Heart left ventricle (tissue), 16 donors: ENCODE measurements around the gene RAB13. TPM values are rescaled to one million over a fixed set of nuclear protein-coding genes. Genes with fewer than 3 reads are reported as not detected.
"Not testable (repeated sequence)": the region's sequence is repeated elsewhere in the genome, so short reads cannot be mapped to it uniquely, and the experiment has no call there.

Experiments
- ATAC-seq, 4 donors: fragments of 200-7000 bp; cut with Tn5 transposase; one replicate each; pipeline ENCODE4 v1.9.1; 2020 to 2022; ENCODE audit warnings: moderate library complexity in 4 of 4, mild to moderate bottlenecking in 3 of 4, moderate number of reproducible peaks in 1 of 4
- DNase-seq, 5 donors: peaks; one replicate each; pipeline ENCODE4 v3.0.0-alpha.2; 2020
- H3K27ac ChIP-seq, 12 donors: fragments of 200-600 bp; sonication (generic) in 4 of 12; one replicate each; pipeline versions ENCODE4 v1.5.0 to v1.8.0; 2016 to 2022; ENCODE audit warnings: mild to moderate bottlenecking in 2 of 12
- H3K27me3 ChIP-seq, 9 donors: fragments of 200-600 bp; sonication (generic) in 2 of 9; one replicate each; pipeline versions ENCODE4 v1.5.1 to v1.8.0; 2016 to 2022; ENCODE audit warnings: mild to moderate bottlenecking in 3 of 9
- H3K36me3 ChIP-seq, 9 donors: fragments of 200-600 bp; sonication (generic) in 2 of 9; one replicate each; pipeline versions ENCODE4 v1.5.0 to v1.8.0; 2018 to 2022; ENCODE audit warnings: mild to moderate bottlenecking in 2 of 9
- H3K4me1 ChIP-seq, 12 donors: fragments of 200-600 bp; sonication (generic) in 4 of 12; one replicate each; pipeline versions ENCODE4 v1.5.0 to v1.8.0; 2016 to 2022; ENCODE audit warnings: mild to moderate bottlenecking in 3 of 12
- H3K4me3 ChIP-seq, 12 donors: fragments of 200-600 bp; sonication (generic) in 4 of 12; one replicate each; pipeline versions ENCODE4 v1.5.0 to v1.8.0; 2017 to 2022; ENCODE audit warnings: mild to moderate bottlenecking in 9 of 12, moderate library complexity in 4 of 12
- H3K9me3 ChIP-seq, 12 donors: fragments of 200-600 bp; sonication (generic) in 4 of 12; one replicate each; pipeline versions ENCODE4 v1.5.0 to v1.8.0; 2016 to 2022; ENCODE audit warnings: mild to moderate bottlenecking in 1 of 12
- POLR2A ChIP-seq, 2 donors: fragments of 450-650 bp; IDR thresholded peaks; one replicate each; pipeline ENCODE4 v1.6.1; 2017; ENCODE audit warnings: antibody characterized with exemption in 2 of 2, mild to moderate bottlenecking in 2 of 2, moderate library complexity in 2 of 2
- WGBS, 4 donors: extraction: QIAGEN DNeasy Blood & Tissue Kit in 2 of 4; methylation state at CpG; one replicate each; pipeline versions ENCODE4 v1.1.5 to v1.1.7; 2013 to 2018; 5-methylcytosine and 5-hydroxymethylcytosine counted together
- intact Hi-C, 10 donors: fragments of 100-400 bp; cut with DNase I; formaldehyde crosslinking; loops; one replicate each; pipeline versions ENCODE4 v1.11.1 to v1.14.2; 2022
- polyA plus RNA-seq, 2 donors: library from polyadenylated mRNA; stranded (reverse); fragments of 200-250 nt; gene quantifications; one replicate each; pipeline ENCODE4 v1.2.3, GENCODE V29; 2013
- total RNA-seq, 9 donors: library from RNA; depleted of rRNA in 2 of 9; stranded (reverse); fragments of >200 nt in 2 of 9; fragmentation: NEBNext Ultra II Directional in 3 of 9; extraction: Animal tissue kit (Norgen Biotek cat#: 25700) in 3 of 9; gene quantifications; one replicate each; pipeline versions ENCODE4 v1.1.0 to v1.2.4, GENCODE V29; 2016 to 2023
- TF ChIP-seq, protein P1 (sequence below), 12 donors: fragments of 200-600 bp; sonication (generic) in 4 of 12; IDR thresholded peaks; one replicate each; pipeline versions ENCODE4 v1.5.0 to v1.8.0; 2018 to 2022; ENCODE audit warnings: antibody characterized with exemption in 12 of 12, mild to moderate bottlenecking in 5 of 12
- donor health status: ischemic (EF 13 %, LVEDD 7.1; RV severe dilation, severe dysfunction).
- donor health status: healthy with polysubstance abuse.
- donor health status: DM: no; HTN: yes; CAD: no.
- donor health status: DM: no; HTN: no; CAD: no.
- donor health status: ischemic (EF 25% LVEDD 6.9; RV normal size, moderate dysfunction).
- donor health status: ischemic (EF 25% LVEDD 5.7; RV mildly dilated, moderate dysfunction).
- donor health status: healthy.
- donor health status: DM: yes; HTN: yes; CAD: no.
- donor health status: ischemic (EF 35%, LVEDD 5.7; RV mildly dilated, moderate dysfunction).
- donor health status: nonischemic (EF 11% LVEDD 7.7; RV severe dilation, severe dysfunction).
- donor health status: DM: yes; HTN: yes; CAD: no.
- donor health status: PGD.
- donor health status: ischemic (EF 29% LVEDD 5.4; RV normal size, mild dysfunction).
- donor health status: nonischemic (EF 23%, LVEDD 6.1; RV moderate dilation, normal function).

Gene RAB13
- total and polyA plus RNA-seq, 11 donors: 18.2 to 107 (median 61.9) TPM

DNA sequence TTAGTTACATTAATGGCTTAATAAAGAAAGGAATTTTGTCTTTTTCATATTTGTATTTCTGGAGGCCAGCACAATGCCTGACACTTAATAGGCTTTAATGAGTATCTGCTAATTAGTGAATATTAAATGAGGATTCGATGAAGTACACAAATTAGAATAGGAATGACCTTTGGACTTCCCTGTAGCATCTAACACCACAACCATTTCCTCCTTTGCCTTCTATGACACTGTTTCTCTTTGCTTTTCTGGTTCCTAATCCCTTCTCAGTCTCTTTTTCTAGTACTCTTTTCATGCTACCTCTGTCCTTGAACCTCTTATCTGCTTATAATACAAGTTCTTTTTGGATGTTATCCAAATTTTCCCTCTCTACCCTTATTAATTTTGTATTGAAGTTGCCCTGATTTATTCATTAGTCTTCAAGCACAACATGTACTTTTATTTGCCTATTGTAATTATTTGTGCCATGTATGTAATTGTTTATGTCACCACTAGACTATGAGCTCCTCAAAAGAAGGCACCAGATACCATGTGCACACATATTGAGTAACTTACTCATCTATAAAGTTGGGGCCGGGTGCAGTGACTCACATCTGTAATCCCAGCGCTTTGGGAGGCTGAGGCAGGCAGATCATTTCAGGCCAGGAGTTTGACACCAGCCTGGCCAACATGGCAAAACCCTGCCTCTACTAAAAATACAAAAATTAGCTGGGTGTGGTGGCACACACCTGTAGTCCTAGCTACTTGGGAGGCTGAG lies 28.2 kb upstream of the RAB13 start:
- H3K9me3 ChIP-seq: no peaks in the 10 kb centered on the region
- ATAC-seq: no peak
- H3K36me3 ChIP-seq: no peaks in the 10 kb centered on the region
- no peak for DNase-seq
- no peaks in the 10 kb centered on the region for H3K4me1 ChIP-seq
- no peaks in the 10 kb centered on the region for H3K27me3 ChIP-seq
- intact Hi-C loops: no loop called here
- WGBS, 4 donors: 84 to 90% (median 88%) methylated on average over 3 of the region's 3 CpGs
- H3K27ac ChIP-seq: no peak overlapping the region
- no peak for TF ChIP-seq POLR2A (IDR thresholded peaks at IDR 0.05)
- TF ChIP-seq, protein P1, sequence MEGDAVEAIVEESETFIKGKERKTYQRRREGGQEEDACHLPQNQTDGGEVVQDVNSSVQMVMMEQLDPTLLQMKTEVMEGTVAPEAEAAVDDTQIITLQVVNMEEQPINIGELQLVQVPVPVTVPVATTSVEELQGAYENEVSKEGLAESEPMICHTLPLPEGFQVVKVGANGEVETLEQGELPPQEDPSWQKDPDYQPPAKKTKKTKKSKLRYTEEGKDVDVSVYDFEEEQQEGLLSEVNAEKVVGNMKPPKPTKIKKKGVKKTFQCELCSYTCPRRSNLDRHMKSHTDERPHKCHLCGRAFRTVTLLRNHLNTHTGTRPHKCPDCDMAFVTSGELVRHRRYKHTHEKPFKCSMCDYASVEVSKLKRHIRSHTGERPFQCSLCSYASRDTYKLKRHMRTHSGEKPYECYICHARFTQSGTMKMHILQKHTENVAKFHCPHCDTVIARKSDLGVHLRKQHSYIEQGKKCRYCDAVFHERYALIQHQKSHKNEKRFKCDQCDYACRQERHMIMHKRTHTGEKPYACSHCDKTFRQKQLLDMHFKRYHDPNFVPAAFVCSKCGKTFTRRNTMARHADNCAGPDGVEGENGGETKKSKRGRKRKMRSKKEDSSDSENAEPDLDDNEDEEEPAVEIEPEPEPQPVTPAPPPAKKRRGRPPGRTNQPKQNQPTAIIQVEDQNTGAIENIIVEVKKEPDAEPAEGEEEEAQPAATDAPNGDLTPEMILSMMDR (IDR thresholded peaks at IDR 0.05): no peak
- H3K4me3 ChIP-seq: no peak overlapping the region

GRCh38 chr1:154012543-154012942 lies 26.4 kb upstream of the RAB13 start:
- H3K4me1 ChIP-seq, H3K36me3 ChIP-seq, H3K4me3 ChIP-seq, DNase-seq, H3K27ac ChIP-seq, H3K27me3 ChIP-seq, H3K9me3 ChIP-seq, ATAC-seq, intact Hi-C loops: not testable (repeated sequence)
- WGBS, 4 donors: 93 to 96% (median 95%) methylated on average over 14 of the region's 14 CpGs

GRCh38 chr1:154012129-154012528 lies 26.0 kb upstream of the RAB13 start:
- ATAC-seq (no peak), DNase-seq (no peak)
- 55 to 69% (median 63%) methylated on average over 1 of the region's 1 CpG for WGBS, 4 donors
- TF ChIP-seq, protein P1 (IDR thresholded peaks at IDR 0.05): no peak
- TF ChIP-seq POLR2A (IDR thresholded peaks at IDR 0.05): no peak
- Histone ChIP-seq H3K4me3 (no peak overlapping the region), H3K27ac (no peak overlapping the region), H3K36me3 (no peaks in the 10 kb centered on the region), H3K27me3 (no peaks in the 10 kb centered on the region), H3K9me3 (no peaks in the 10 kb centered on the region), H3K4me1 (no peaks in the 10 kb centered on the region)
- intact Hi-C loops: no loop called here

GRCh38 chr1:154006136-154006535 lies 20.0 kb upstream of the RAB13 start:
- WGBS, 4 donors: 92 to 97% (median 94%) methylated on average over 3 of the region's 3 CpGs
- no peak for DNase-seq
- Histone ChIP-seq H3K4me3 (no peak overlapping the region), H3K27me3 (no peaks in the 10 kb centered on the region), H3K36me3 (no peaks in the 10 kb centered on the region), H3K27ac (no peak overlapping the region), H3K9me3 (no peaks in the 10 kb centered on the region), H3K4me1 (no peaks in the 10 kb centered on the region)
- no peak for ATAC-seq
- no peak for TF ChIP-seq POLR2A (IDR thresholded peaks at IDR 0.05)
- TF ChIP-seq, protein P1 (IDR thresholded peaks at IDR 0.05): no peak
- intact Hi-C loops: no loop called here

DNA sequence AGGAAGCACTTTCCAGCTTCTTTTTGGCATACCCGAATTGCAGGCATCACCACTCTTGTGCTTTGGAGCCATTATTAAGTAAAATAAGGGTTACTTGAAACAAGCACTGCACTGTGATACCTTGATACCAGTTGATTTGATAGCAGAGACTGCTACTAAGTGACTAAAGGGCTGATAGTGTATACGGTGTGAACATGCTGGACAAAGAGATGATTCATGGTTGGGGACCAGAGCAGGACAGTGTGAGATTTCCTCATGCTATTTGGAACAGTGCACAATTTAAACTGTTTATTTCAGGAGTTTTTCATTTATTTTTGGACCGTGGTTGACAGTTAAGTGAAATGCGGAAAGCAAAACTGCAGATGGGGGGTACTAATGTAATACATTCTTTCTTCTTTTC lies 14.3 kb upstream of the RAB13 start:
- no peak overlapping the region for H3K4me3 ChIP-seq
- H3K36me3 ChIP-seq: peaks cover 0 to 8% (median 4%) of the 10 kb centered on the region in 9 donors
- H3K9me3 ChIP-seq: no peaks in the 10 kb centered on the region
- intact Hi-C loops: no loop called here
- WGBS, 4 donors: 77 to 80% (median 78%) methylated on average over 4 of the region's 4 CpGs
- H3K27ac ChIP-seq: no peak overlapping the region
- DNase-seq (no peak), ATAC-seq (no peak)
- H3K4me1 ChIP-seq: no peaks in the 10 kb centered on the region
- no peaks in the 10 kb centered on the region for H3K27me3 ChIP-seq
- TF ChIP-seq, protein P1 (IDR thresholded peaks at IDR 0.05): no peak
- no peak for TF ChIP-seq POLR2A (IDR thresholded peaks at IDR 0.05)

GRCh38 chr1:153996882-153997281 lies 10.7 kb upstream of the RAB13 start:
- WGBS, 4 donors: 95 to 97% (median 97%) methylated on average over 10 of the region's 10 CpGs
- not testable (repeated sequence) for H3K4me3 ChIP-seq, H3K27me3 ChIP-seq, ATAC-seq, H3K9me3 ChIP-seq, DNase-seq, H3K27ac ChIP-seq
- Histone ChIP-seq H3K36me3 (peaks cover 0 to 43% (median 38%) of the 10 kb centered on the region in 9 donors), H3K4me1 (peaks cover under 1 to 23% (median 13%) of the 10 kb centered on the region in 12 donors)
- intact Hi-C loops: loop anchor here in 3 of 10 donors (10.0 kb wide), 3 partner anchors 188 to 482 kb away; partner anchors contain the start of gene HAX1 (in 1 of the 3)
